Activated T-cell treated with anti-CD3 and anti-CD28 coated beads, Interleukin-2, amount 50 U/mL, for 4 hours (primary cell): ENCODE results near the gene SNX18. TPM values are rescaled to one million over a fixed set of nuclear protein-coding genes. Genes with fewer than 3 reads are reported as not detected.
"Not testable (repeated sequence)": the region's sequence is repeated elsewhere in the genome, so short reads cannot be mapped to it uniquely, and the experiment has no call there.

ENCODE experiments used
- ATAC-seq, 2 donors: fragments of 200-7000 bp; cut with Tn5 transposase; one replicate each; pipeline ENCODE4 v1.10.0; 2021
- DNase-seq: peaks from one replicate; pipeline ENCODE4 v3.0.0-alpha.2; 2020
- H3K27me3 Mint-ChIP-seq: one replicate; pipeline ENCODE4 v1.8.0; 2021; ENCODE audit warnings: low read depth, mixed read lengths
- H3K36me3 Mint-ChIP-seq: one replicate; pipeline ENCODE4 v1.8.0; 2022; ENCODE audit warnings: mixed read lengths; ENCODE audit not compliant: insufficient read depth
- H3K4me1 Mint-ChIP-seq: one replicate; pipeline ENCODE4 v1.8.0; 2021; ENCODE audit warnings: low read depth, mixed read lengths
- H3K4me3 Mint-ChIP-seq: one replicate; pipeline ENCODE4 v1.8.0; 2021; ENCODE audit warnings: mild to moderate bottlenecking, moderate library complexity, mixed read lengths
- H3K9me3 Mint-ChIP-seq: one replicate; pipeline ENCODE4 v1.8.0; 2021; ENCODE audit warnings: mixed read lengths
- total RNA-seq, 3 donors: library from RNA; stranded (reverse); gene quantifications; one replicate each; pipeline ENCODE4 v1.2.1, GENCODE V29; 2021

SNX18 gene, protein sequence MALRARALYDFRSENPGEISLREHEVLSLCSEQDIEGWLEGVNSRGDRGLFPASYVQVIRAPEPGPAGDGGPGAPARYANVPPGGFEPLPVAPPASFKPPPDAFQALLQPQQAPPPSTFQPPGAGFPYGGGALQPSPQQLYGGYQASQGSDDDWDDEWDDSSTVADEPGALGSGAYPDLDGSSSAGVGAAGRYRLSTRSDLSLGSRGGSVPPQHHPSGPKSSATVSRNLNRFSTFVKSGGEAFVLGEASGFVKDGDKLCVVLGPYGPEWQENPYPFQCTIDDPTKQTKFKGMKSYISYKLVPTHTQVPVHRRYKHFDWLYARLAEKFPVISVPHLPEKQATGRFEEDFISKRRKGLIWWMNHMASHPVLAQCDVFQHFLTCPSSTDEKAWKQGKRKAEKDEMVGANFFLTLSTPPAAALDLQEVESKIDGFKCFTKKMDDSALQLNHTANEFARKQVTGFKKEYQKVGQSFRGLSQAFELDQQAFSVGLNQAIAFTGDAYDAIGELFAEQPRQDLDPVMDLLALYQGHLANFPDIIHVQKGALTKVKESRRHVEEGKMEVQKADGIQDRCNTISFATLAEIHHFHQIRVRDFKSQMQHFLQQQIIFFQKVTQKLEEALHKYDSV
- total RNA-seq: 10 to 100 TPM; 10.2 to 11.7 (median 10.9) TPM

DNA sequence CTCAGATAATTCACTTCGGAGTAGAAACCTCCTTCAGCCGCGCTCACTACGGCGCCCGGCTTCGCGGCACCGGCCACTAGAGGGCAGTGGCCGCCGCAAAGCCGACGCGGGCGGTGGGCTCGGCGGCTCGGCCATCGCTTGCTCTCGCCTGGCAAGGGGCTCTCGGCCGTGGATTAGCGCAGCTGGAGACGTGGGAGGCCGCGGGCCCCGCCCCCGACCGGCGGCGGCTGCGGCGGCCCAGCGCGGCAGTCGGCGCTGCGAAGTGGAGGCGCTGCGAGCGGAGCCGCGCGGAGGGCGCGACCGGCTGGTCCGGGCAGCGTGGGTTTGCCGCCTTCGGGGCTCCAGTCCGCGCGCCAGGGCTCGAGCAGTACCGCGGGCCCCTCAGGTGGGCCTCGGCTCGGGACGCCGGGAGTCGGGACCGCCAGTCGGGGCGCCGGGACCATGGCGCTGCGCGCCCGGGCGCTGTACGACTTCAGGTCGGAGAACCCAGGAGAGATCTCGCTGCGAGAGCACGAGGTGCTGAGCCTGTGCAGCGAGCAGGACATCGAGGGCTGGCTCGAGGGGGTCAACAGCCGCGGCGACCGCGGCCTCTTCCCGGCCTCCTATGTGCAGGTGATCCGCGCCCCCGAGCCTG lies at the start of gene SNX18:
TSS of gene SNX18 (plus strand) at position 248 of the 634 bp plus-strand sequence. CDS start at position 442, 194 bp downstream.
- H3K27me3 Mint-ChIP-seq: no peaks in the 10 kb centered on the region
- H3K9me3 Mint-ChIP-seq: no peaks in the 10 kb centered on the region
- H3K36me3 Mint-ChIP-seq: peaks cover 2% of the 10 kb centered on the region
- H3K4me1 Mint-ChIP-seq: peaks cover 39% of the 10 kb centered on the region
- ATAC-seq (peak; percentile 90), DNase-seq (peak; percentile 90)
- H3K4me3 Mint-ChIP-seq: peak within 1 kb of the TSS; percentile 76

DNA sequence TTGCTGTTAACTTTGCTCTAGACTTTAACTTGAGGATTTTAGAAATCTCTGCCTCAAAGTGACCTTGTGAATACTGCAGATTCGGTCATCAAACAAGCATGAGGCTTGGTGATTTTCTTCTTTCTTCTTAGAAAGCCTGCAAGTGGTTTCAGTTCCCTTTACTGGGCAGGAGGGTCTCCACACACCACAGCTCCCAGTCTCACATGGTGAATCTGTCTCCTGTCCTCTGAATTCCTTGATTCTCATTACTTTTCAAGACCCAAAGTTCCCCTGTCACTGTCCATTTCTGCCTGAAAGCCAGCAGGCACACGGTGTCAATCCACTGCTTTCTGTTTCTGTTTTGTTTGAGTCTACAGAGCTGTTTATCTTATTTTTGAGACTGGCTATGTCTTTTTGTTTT lies 47.9 kb upstream of the SNX18 start:
- Mint-ChIP-seq H3K4me3 (no peak overlapping the region), H3K36me3 (no peaks in the 10 kb centered on the region), H3K27me3 (no peaks in the 10 kb centered on the region), H3K4me1 (peaks cover 8% of the 10 kb centered on the region), H3K9me3 (no peaks in the 10 kb centered on the region)
- ATAC-seq (no peak), DNase-seq (no peak)

DNA sequence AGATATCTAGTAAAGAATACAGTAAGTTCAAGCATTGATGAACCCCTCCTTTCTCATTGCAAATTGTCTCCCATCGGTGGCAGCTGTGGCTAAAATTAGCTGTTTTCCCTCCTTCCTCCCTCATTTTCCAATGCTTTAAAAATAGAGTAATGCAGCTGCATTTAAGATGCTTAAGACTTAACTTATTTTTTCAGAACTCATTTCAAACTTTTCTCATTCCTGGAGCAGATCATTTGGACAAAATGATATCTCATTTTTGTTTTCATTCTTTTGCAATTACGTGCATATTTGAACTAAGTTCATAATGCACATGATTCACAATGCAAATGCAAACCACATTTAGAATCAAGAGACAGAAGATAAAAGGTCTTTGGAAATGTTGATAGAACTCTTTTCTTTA lies 47.4 kb upstream of the SNX18 start:
- ATAC-seq: no peak

DNA sequence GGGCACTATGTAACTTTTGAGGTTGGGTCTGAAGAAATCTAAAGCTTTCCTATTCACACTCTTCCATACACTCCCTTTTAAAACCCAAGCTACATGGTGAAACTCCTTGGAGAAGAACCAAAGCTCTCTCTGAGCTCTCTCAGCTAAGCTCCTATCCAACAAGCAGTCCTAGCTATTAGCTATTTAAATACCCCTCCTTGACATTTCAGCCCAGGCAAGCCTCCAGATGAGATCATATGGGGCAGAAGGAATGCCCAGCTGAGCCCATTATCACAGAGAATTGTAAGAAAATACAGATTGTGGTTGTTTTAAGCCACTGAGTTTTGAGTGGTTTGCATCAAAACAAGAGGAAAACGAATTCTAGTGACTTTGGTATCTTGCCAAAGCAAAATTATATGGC lies 46.9 kb upstream of the SNX18 start:
- H3K36me3 Mint-ChIP-seq: no peaks in the 10 kb centered on the region

More for the DNA sequence above, 47.4 kb upstream of the SNX18 start:
- Mint-ChIP-seq H3K27me3 (no peaks in the 10 kb centered on the region), H3K4me1 (peaks cover 8% of the 10 kb centered on the region), H3K4me3 (no peak overlapping the region), H3K9me3 (no peaks in the 10 kb centered on the region), H3K36me3 (no peaks in the 10 kb centered on the region)
- DNase-seq: no peak

DNA sequence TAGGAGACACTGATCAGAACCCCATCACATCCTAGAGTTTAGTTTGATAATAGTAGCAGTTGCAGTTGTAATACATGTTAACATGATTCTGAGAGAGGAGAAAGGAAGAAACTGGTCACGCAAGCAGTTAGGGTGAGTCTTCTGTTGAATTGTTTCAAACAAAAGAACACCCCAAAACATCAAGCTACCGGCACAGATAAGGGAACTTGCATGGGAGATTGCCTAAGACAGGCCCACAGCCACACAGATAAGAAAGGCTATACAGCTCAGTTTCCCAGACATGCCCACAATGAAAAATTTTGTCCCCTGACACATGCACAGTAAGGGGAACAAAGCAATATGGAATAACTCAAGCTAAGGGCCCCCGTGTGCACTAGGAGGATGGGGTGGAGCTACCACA lies 46.2 kb upstream of the SNX18 start:
- no peak for ATAC-seq
- H3K9me3 Mint-ChIP-seq: no peaks in the 10 kb centered on the region
- no peaks in the 10 kb centered on the region for H3K36me3 Mint-ChIP-seq
- H3K27me3 Mint-ChIP-seq: no peaks in the 10 kb centered on the region
- H3K4me3 Mint-ChIP-seq: no peak overlapping the region
- H3K4me1 Mint-ChIP-seq: peaks cover 8% of the 10 kb centered on the region
- DNase-seq: no peak

More for the DNA sequence above, 46.9 kb upstream of the SNX18 start:
- Mint-ChIP-seq H3K4me1 (peaks cover 8% of the 10 kb centered on the region), H3K4me3 (no peak overlapping the region), H3K27me3 (no peaks in the 10 kb centered on the region), H3K9me3 (no peaks in the 10 kb centered on the region)
- ATAC-seq (no peak), DNase-seq (no peak)

DNA sequence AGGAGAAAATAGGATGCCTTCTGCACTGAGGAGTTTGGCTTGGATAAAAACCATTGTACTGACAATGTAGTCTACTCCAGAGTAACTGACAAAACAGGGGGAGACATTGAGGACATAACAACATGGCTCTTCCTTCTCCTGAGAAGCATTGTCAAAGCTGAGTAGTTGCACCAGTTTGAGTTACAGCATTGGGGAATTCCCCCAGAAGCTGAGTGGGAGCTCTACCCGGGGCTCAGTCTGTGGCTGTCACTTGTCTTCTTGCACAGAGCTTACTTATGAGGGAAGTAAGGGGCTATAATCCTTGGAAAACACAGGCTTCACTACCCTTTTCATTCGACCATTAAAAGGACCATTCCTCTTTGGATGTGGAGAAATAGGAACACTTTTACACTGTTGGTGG lies 40.9 kb upstream of the SNX18 start:
- no peak for DNase-seq
- Mint-ChIP-seq H3K36me3 (no peaks in the 10 kb centered on the region), H3K4me3 (no peak overlapping the region), H3K27me3 (peaks cover 8% of the 10 kb centered on the region), H3K9me3 (no peaks in the 10 kb centered on the region), H3K4me1 (no peaks in the 10 kb centered on the region)
- no peak for ATAC-seq

DNA sequence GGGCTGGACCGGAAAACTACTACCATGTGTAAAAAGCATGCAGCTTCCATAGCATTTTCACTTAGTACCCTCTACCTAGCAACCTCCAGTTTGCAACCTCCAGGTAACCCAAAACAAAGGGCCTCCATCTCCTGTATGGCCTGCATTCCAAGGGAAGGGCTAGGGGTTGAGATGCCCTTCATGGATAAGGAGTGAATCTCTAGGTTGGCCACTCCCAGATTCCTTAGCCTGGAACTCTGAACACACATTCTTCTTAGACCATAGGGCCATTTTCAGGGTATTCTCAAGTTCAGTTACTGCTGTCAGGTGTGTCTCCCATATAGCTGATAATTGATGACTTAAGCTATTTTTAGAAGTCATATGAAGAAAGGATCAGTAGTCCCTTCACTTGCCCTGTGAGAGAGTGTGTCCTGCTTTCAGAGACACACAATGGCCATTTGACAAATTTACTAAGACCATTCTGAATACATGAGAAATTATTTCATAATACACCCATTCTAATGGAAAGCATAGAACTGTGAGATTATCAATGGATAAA lies 39.5 kb upstream of the SNX18 start:
- no peak for DNase-seq
- no peaks in the 10 kb centered on the region for H3K9me3 Mint-ChIP-seq

DNA sequence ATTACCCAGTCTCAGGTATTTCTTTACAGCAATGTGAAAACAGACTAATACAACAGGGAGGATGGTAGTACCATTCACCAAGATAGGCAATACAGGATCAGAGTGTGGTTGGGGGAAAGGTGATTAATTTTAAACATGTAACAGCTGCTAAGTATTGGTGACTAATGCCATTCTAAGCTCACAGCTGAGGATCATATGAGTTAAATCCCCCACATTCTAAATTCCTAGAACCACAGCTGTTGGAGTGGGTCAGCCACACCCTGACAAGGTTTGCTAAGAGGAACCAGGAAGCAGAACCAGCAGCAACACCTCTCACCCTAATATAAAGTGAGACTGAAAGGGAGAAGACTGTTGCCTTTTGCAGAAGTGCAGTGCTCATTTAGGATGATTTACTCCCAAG lies 37.3 kb upstream of the SNX18 start:
- no peaks in the 10 kb centered on the region for H3K36me3 Mint-ChIP-seq
- H3K4me1 Mint-ChIP-seq: no peaks in the 10 kb centered on the region
- no peak overlapping the region for H3K4me3 Mint-ChIP-seq
- ATAC-seq (no peak), DNase-seq (no peak)
- no peaks in the 10 kb centered on the region for H3K9me3 Mint-ChIP-seq
- peaks cover 11% of the 10 kb centered on the region for H3K27me3 Mint-ChIP-seq

More for the DNA sequence above, 39.5 kb upstream of the SNX18 start:
- Mint-ChIP-seq H3K36me3 (no peaks in the 10 kb centered on the region), H3K27me3 (peaks cover 11% of the 10 kb centered on the region), H3K4me1 (no peaks in the 10 kb centered on the region), H3K4me3 (no peak overlapping the region)
- no peak for ATAC-seq

DNA sequence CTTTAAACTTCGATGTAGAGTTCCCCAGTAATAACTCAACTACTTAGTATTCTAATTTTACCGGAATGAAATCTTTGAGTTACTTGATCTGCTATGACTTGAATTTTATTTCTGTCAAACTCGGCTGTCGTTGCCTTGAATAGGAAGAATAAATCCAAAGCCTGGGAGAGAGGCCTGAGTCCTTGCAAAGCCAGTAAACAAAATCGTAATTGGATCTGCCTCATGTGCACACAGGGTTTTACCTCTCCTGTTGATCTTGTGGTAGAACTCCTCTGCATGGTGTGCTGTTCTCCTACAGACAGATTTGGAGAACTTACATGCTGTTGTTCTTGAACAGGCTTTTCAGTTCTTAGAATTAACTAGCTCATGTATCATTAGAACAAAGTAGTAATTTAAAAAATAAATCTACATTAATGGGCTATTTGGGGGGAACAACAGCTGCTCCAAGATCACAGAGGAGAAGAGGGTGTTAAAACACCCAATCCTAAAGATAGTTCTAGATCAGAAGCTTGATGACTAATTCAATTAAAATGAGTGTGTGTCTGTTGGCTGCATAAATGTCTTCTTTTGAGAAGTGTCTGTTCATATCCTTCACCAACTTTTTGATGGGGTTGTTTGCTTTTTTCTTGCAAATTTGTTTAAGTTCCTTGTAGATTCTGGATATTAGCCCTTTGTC lies 33.2 kb upstream of the SNX18 start:
- no peak for DNase-seq
- H3K36me3 Mint-ChIP-seq: no peaks in the 10 kb centered on the region
- H3K4me3 Mint-ChIP-seq: no peak overlapping the region
- H3K27me3 Mint-ChIP-seq: peaks cover 8% of the 10 kb centered on the region
- no peaks in the 10 kb centered on the region for H3K9me3 Mint-ChIP-seq
- ATAC-seq: no peak
- H3K4me1 Mint-ChIP-seq: no peaks in the 10 kb centered on the region

DNA sequence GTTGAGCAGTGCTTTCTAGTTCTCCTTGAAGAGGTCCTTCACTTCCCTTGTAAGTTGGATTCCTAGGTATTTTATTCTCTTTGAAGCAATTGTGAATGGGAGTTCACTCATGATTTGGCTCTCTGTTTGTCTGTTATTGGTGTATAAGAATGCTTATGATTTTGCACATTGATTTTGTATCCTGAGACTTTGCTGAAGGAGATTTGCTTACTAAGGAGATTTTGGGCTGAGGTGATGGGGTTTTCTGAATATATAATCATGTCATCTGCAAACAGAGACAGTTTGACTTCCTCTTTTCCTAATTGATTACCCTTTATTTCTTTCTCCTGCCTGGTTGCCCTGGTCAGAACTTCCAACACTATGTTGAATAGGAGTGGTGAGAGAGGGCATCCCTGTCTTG lies 31.9 kb upstream of the SNX18 start:
- DNase-seq, H3K9me3 Mint-ChIP-seq, H3K4me3 Mint-ChIP-seq, H3K27me3 Mint-ChIP-seq, H3K36me3 Mint-ChIP-seq, ATAC-seq, H3K4me1 Mint-ChIP-seq: not testable (repeated sequence)

DNA sequence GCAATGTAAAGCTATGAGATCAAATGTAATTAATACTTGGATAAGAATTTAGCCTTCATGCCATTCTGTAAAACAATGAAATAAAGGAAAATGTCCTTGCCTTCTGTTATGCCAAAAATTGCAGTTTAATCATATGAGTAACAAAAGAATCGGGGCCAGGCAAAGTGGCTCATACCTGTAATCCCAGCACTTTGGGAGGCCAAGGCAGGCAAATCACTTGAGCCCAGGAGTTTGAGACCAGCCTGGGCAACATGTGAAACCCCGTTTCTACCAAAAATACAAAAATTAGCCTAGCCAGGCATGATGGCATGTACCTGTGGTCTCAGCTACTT lies 27.9 kb upstream of the SNX18 start:
- not testable (repeated sequence) for H3K9me3 Mint-ChIP-seq, H3K4me3 Mint-ChIP-seq, DNase-seq, ATAC-seq, H3K27me3 Mint-ChIP-seq, H3K36me3 Mint-ChIP-seq, H3K4me1 Mint-ChIP-seq

DNA sequence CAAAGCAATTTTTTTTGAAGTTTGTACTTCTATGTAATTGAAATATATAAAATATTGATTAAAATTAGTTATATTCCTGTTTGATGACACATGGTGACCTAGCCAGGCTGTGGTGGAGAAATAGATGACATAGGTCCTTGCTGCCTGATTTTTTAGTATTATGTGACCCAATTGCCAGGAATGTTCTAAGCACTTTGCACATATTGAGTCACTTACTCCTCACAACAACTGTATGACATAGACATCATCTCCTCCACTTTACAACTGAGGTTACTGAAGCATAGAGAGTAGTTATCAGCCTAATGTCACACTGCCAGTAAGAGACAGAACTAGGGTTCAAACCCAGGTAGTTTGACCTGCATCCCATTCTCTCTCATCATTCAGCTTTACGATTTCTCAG lies 26.2 kb upstream of the SNX18 start:
- no peak for DNase-seq
- Mint-ChIP-seq H3K27me3 (peaks cover 4% of the 10 kb centered on the region), H3K36me3 (no peaks in the 10 kb centered on the region), H3K4me3 (no peak overlapping the region), H3K9me3 (no peaks in the 10 kb centered on the region), H3K4me1 (no peaks in the 10 kb centered on the region)
- no peak for ATAC-seq

DNA sequence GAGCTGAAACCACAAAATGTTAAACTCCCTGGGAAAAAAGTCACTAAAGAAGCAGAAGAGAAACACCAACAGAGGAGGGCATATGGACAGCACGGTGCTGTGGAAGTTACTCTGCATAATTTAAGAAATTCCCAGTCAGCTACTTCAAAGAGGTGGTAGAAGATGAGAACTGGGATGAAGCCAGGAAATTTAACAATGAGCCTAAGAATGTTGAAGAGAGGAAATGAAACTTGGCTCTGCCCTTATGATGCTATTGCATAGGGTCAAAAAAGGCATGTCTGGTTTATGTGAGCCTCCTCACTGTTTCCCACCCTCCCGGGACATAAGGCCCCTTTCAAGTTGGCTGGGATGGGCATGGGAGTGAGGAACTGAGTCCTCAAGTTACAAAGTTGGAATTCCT lies 25.4 kb upstream of the SNX18 start:
- no peaks in the 10 kb centered on the region for H3K4me1 Mint-ChIP-seq
- DNase-seq (no peak), ATAC-seq (no peak)
- no peak overlapping the region for H3K4me3 Mint-ChIP-seq
- H3K27me3 Mint-ChIP-seq: peaks cover 8% of the 10 kb centered on the region
- no peaks in the 10 kb centered on the region for H3K36me3 Mint-ChIP-seq
- no peaks in the 10 kb centered on the region for H3K9me3 Mint-ChIP-seq

DNA sequence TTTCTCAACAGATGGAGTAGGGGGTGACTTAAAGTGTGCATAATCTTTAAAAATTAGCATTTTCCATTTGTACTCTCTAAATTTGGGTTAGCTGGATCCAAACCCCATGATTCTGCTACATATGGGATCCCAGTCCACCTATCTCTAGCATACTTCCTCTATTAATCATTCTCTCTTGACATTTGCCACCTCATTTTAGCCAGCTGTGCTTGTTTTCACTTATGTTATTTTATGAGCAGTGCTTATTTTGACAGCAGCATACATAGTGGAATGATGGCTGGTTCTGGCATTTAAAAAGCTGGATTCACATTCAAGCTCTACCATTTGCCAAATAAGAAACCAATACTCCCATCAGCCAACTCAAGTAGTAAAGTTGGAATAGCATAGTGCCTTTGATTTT lies 22.5 kb upstream of the SNX18 start:
- Mint-ChIP-seq H3K9me3 (peaks cover 14% of the 10 kb centered on the region), H3K36me3 (no peaks in the 10 kb centered on the region), H3K27me3 (peaks cover 10% of the 10 kb centered on the region), H3K4me3 (no peak overlapping the region), H3K4me1 (no peaks in the 10 kb centered on the region)
- no peak for ATAC-seq
- DNase-seq: no peak
